NK-92 treated with Interleukin-12 subunit alpha and Interleukin-12 subunit beta, amount 100 ng/mL, for 24 hours (cell line): ENCODE results near the gene RTF2.
"Not testable (repeated sequence)": the region's sequence is repeated elsewhere in the genome, so short reads cannot be mapped to it uniquely, and the experiment has no call there.

Experiments
- DNase-seq: peaks from one replicate; lab custom pipeline; 2025; lab: John Stamatoyannopoulos, UW

The RTF2 gene

DNA sequence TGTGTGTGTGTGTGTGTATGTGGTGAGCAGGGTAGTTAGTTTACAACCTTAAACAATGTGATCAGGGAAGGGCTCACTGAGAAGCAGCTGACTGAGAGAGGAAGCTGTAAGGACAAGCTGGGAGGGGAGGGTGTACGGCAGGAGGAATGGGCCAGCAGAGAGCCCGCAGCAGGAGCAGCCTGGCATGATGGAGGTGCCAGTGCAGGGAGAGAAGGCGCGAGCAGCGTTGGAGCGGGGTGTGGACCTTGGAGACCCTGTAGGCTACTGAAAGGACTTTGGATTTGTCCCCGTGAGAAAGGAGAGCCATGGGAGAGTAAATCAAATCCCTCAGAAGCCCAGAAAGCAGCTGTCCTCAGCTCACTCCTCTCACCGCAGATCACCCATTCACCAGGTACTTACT is 83.1 kb downstream of the RTF2 start:
- no peak for DNase-seq

DNA sequence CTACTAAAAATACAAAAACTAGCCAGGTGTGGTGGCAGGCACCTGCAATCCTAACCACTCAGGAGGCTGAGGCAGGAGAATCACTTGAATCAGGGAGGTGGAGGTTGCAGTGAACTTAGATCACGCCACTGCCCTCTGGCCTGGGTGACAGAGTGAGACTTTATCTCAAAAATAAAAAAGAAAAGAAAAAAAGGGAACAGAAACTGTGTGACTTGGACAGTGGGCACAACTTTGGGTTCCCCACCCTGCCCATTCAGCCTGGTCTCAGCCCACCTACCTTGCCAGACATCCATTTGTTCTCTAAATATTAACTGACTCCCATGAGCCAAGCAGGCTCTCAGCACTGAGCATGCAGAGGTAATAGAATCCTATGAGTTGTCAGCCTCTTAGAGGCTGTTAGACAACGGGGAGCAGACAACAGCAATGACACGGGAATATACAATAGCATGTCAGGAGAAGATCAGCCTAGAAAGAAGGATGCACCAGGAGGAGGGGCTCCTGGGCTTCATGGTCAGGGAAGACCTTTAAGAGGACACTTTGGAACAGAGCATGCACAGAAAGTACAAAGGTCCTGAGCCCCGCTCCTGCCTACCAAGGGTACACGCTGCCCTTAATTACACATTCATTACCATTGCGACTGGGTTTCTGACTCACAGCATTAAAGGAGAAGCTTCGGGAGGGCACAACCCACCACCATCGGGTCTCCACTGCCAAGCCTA is 84.6 kb downstream of the RTF2 start:
- no peak for DNase-seq

DNA sequence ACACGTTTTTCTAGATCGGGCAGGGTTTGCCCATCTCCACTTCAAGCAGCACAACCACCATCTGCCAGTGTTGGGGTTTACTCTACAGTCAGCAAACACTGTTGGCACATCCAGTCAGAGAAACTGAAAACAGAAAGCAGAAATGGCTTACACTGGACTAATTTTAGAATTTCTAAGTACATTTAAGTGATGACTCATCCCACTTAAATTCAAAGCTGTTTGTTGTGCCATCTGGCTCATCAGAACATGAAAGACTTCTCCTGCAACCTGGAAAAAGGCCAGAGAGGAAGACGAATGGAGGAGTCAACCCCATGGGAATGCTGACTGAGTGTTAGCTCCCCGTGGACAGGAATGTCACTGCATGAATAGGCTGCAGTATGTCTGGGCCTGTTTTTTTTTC is 86.4 kb downstream of the RTF2 start:
- peak; percentile 15 for DNase-seq

DNA sequence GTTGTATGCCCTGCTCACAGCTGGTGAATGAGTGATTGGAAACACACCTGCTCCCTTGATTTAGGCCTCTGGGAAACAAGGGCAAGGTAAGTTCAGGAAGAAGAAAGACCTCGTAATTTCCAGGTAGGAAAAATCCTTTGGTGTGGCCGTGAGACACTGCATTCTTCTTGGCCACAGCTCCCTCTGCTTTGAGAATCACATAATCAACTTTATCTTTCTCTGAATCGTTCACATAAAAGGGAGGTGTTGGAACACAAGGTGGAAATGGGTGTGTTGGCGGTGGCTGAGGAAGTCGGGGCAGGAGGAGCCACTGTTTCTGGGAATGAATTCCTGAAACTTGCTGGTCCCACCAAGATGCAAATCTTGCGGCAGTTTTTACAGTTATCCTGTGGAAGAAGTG is 90.5 kb downstream of the RTF2 start:
- no peak for DNase-seq

DNA sequence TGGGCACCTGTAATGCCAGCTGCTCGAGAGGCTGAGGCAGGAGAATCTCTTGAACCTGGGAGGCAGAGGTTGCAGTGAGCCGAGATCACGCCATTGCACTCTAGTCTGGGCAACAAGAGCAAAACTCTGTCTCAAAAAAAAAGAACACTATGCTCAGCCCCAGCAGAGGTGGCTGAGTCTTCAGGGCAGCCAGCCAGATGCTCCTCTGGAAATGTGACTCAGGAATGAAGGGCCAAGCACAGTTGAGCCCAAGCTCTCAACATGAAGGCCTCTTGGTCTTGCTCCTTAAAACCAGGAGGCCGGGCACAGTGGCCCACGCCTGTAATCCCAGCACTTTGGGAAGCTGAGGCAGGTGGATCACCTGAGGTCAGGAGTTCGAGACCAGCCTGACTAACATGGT is 96.1 kb downstream of the RTF2 start:
- not testable (repeated sequence) for DNase-seq

DNA sequence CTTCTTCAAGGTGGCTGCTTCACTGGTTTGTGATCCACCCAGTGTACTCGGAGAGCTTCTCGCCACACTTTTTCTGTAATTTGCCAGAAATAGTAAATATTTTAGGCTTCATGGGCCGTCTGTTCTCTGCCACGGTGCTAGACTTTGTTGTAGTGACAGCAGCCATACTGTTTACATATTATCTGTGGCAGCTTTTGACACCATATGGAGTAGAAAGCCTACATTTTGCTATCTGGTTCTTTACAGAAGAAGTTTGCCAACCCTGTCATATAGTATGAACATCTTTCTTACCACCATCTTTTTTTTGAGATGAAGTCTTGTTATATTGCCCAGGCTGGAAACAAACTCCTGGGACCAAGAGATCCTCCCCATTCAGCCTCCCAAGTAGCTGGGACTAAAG is 97.1 kb downstream of the RTF2 start:
- DNase-seq: no peak

DNA sequence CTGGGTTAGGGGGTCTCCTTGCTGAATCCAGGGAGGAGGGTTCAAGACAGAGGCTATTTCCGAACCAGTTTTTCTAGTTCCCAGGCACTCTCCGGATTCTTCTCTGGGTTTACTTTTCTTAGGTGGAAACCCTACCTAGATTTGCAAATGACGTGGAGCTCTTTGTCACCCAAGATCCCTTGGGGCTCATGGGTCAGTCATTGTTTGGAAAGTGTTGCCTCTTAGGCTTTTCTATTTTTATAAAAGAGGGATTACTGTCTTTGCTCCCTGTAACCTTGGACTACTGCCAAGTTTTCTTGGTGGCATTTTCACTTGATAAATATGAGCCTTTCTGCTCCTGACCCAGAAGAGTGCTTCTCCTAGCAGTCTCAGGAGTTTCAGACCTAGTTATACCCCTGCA is 98.2 kb downstream of the RTF2 start:
- no peak for DNase-seq
